ENCODE measurements around the gene EXD3.

The EXD3 gene

DNA sequence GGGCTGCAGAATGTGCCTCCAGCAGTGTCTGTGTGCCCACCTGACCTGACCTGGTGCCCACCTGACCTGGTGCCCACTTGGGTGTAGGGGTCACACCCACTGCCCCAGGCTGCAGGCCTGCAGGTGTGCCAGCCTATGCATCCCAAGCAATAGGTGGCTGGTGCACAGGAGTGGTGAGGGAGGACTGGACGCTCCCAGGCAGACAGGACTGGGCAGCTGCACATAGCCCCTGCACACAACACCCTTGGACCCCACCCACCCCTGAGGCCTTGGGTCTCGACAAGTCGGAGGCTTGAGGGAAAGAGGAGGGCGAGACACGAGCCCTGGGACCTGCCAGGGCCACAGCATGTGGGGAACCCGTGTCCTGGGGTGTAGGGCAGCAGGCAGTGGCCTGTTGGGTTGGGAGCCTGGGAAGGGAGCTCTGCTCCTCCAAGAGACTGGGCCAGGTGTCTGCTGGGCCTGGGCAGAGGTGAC, 110.1 kb downstream of the EXD3 start:
- H3K4me3 ChIP-seq (ENCODE audit: low read depth, low read length) = no peak overlapping the region
- TF ChIP-seq, protein P1, sequence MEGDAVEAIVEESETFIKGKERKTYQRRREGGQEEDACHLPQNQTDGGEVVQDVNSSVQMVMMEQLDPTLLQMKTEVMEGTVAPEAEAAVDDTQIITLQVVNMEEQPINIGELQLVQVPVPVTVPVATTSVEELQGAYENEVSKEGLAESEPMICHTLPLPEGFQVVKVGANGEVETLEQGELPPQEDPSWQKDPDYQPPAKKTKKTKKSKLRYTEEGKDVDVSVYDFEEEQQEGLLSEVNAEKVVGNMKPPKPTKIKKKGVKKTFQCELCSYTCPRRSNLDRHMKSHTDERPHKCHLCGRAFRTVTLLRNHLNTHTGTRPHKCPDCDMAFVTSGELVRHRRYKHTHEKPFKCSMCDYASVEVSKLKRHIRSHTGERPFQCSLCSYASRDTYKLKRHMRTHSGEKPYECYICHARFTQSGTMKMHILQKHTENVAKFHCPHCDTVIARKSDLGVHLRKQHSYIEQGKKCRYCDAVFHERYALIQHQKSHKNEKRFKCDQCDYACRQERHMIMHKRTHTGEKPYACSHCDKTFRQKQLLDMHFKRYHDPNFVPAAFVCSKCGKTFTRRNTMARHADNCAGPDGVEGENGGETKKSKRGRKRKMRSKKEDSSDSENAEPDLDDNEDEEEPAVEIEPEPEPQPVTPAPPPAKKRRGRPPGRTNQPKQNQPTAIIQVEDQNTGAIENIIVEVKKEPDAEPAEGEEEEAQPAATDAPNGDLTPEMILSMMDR (IDR thresholded peaks at IDR 0.05; ENCODE audit: low read depth, low read length) = no peak

- TF ChIP-seq, protein P1 (IDR thresholded peaks at IDR 0.05; ENCODE audit: low read depth, low read length) = no peak
- no peak overlapping the region for H3K4me3 ChIP-seq (ENCODE audit: low read depth, low read length)
Observed at GRCh38 chr9:137311986-137312851, 110.7 kb downstream of the EXD3 start.

DNA sequence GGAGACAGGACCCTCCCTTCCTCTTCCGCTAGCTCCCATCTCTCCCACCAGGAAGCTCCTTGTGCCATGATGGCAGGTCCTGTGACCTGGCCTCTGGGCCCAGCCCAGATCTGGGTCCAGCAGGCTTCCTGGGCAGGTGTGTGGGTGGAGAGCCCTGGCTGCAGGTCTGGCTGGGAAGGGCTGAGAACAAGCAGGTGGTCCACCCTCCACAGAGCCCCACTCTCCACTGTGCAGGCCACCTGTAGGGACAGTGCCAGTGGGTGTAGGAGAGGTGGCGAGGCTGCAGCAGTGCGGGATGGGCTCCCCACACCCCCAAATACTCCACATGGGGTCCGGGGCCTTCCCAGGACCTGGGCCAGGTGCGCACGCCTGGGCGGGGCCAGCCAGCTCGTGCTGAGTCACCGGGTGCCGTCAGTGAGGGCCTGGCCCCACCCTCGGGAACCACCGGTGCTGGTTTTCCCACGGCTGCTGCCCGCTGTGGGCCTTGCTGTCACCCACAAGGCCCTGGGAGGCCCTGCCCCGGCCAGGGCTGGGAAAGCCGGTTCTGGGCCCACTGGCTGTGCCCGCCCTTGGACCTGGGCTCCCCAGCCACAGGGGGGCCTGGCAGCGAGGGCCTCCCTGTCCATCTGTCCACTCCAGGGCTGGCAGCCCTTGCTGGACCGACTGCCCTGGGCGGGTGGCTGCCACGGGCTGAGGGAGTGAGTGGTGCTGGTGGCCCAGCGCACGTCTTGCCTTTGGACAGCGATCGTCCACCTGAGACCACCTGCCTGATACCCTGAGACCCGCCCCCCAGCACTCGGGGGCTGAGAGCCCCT, 111.6 kb downstream of the EXD3 start:
- no peak overlapping the region for H3K4me3 ChIP-seq (ENCODE audit: low read depth, low read length)
- TF ChIP-seq, protein P1 (IDR thresholded peaks at IDR 0.05; ENCODE audit: low read depth, low read length) = no peak

DNA sequence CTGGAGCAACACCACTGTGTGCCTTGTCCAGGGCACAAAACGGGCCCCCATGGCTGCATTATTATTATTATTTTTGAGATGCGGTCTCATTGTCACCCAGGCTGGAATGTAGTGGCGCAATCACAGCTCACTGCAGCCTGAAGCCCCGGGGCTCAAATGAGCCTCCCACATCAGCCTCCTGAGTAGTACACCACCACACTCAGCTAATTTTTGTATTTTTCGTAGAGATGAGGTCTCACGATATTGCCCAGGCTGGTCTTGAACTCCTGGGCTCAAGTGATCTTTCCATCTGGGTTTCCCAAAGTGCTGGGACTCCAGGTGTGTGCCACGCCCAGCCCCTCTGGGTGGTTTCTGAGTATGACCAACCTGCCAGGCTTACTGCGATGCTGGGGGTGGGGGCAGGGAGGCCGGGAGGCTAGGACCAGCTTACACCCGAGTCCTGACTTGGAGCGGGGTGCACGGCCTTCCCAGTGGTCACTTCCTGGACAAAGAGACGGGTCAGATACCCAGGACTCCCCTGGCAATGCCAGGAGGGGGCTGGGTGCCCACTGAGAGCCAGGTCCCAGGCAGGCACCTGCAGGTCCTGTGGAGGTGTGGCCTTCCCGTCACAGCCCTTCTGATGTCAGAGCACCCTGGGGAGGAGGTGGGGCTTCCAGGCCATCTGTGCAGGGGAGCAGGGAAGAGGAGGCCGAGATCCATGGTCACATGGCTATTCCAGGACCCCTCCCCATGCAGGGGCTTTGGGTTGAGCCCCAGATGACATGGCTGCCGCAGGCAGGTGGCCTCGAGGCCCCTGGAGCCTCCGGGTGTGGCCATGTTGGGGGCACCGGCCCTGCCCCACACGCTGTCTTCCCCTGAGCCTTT, 112.5 kb downstream of the EXD3 start:
- H3K4me3 ChIP-seq (ENCODE audit: low read depth, low read length) = no peak overlapping the region
- TF ChIP-seq, protein P1 (IDR thresholded peaks at IDR 0.05; ENCODE audit: low read depth, low read length) = no peak

GRCh38 chr9:137309368-137310188, 113.4 kb downstream of the EXD3 start:
- H3K4me3 ChIP-seq (ENCODE audit: low read depth, low read length) = no peak overlapping the region
- TF ChIP-seq, protein P1 (IDR thresholded peaks at IDR 0.05; ENCODE audit: low read depth, low read length) = no peak

GRCh38 chr9:137308057-137308619, 114.8 kb downstream of the EXD3 start:
- TF ChIP-seq, protein P1 (IDR thresholded peaks at IDR 0.05; ENCODE audit: low read depth, low read length) = no peak

More at GRCh38 chr9:137308057-137308619, 114.8 kb downstream of the EXD3 start:
- no peak overlapping the region for H3K4me3 ChIP-seq (ENCODE audit: low read depth, low read length)

Measured in WI38 (cell line).